ENCODE data around the gene MMP15.

GRCh38 chr16:57984443-57985203 is 40.9 kb upstream of the MMP15 start:
- TF ChIP-seq CTCF (IDR thresholded peaks at IDR 0.05; ENCODE audit: low read depth, low read length) (no peak), EZH2phosphoT487 (IDR thresholded peaks at IDR 0.05; ENCODE audit: low read depth) (no peak)
